Endometrial microvascular endothelial cells (primary cell): Measurements from ENCODE around the gene ARHGEF26. TPM values are rescaled to one million over a fixed set of nuclear protein-coding genes. Genes with fewer than 3 reads are reported as not detected.

Experiments used
- in situ Hi-C: cut with HindIII; loops from 2 replicates; pipeline ENCODE4 v1.10.0; 2017; ENCODE audit warnings: low sequenced_read_pairs, low pct_unique_long_range_greater_than_20kb; ENCODE audit errors: inconsistent ontology term
- total RNA-seq: library from RNA; depleted of rRNA; stranded (reverse); fragments of >200 nt; gene quantifications from one replicate; pipeline ENCODE4 v1.2.3, GENCODE V29; 2015; ENCODE audit errors: inconsistent ontology term

The ARHGEF26 gene
- total RNA-seq, 1 donor from 2014 or later = 0.84 TPM

DNA sequence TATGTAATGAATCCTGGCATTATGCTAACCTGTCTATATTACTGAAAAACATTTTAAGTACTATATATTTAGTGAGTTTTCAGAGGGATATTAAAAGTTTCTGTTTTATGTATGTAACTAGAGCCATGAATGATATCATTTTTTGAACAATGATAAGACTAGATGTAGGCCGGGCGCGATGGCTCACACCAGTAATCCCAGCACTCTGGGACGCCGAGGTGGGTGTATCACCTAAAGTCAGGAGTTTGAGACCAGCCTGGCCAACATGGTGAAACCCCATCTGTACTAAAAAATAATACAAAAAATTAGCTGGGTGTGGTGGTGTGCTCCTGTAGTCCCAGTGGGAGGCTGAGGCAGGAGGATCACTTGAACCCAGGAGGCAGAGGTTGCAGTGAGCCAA is 169.0 kb downstream of the ARHGEF26 start:
- in situ Hi-C loops = no loop called here

DNA sequence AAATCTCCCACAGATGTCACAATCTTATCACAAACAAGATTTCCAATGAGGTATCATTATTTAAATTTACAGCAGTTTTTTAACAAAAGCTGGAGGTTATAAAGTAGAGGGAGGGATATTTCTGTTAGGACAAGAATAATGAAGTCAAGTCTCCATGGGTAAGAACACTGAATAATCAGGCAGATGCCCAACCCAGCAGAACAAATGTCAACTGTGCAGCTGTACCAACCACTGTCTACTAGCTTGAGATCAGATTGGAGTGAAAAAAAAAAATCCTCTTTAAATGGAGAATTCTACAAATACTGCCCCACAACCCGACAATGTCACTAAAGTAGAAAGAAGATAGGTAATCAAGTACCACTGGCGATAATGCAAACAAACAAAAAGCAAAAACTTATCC is 172.8 kb downstream of the ARHGEF26 start:
- in situ Hi-C loops = no loop called here

- in situ Hi-C loops = no loop called here
Measured at GRCh38 chr3:154301561-154301960, 180.4 kb downstream of the ARHGEF26 start.

GRCh38 chr3:154304116-154304786 is 183.1 kb downstream of the ARHGEF26 start:
- in situ Hi-C loops = no loop called here

DNA sequence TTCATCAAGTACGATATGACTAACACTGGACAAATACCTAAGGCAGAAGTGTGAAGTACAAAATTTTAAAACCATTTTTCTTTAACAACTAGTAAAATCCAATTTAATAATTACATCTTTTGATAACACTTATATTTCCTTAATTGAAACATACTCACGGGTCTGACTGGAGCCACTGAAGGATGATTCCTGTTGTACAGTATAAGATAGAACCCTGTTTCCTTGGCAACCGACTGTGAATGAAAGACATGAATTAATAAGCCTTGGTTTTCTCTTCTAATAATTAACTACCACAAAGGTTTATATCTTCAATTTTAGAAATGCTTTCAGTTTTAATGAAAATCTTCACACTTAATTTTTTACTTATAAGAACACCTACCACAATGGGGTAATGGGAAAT is 183.7 kb downstream of the ARHGEF26 start:
- in situ Hi-C loops = no loop called here

- in situ Hi-C loops = no loop called here
Measured at GRCh38 chr3:154307363-154307762, 186.2 kb downstream of the ARHGEF26 start.

Other genes with a start within 250 kb of the ARHGEF26 start
- gene DHX36, start 203.1 kb downstream of the ARHGEF26 start, total RNA-seq = 56.4 TPM